ENCODE data around the gene CIP2A.

DNA sequence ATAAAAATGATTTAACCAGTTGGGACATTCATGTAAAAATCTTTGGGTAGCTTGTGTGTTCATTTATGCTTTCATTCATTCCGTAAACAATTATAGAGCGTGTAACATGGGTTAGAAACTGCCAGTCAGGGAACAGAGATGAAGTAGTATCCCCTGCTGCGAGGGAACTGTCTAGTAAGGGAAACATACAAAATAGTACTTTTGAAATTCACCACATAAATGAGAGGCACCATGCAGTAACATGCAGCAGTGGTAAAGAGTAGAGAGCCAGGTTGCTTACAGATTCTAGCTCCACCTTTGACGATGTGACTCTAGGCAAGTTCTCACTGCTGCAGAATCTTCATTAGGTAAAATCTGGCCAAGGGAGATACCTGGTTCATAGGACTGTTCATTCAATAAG is 1.2 kb upstream of the CIP2A start:
- TF ChIP-seq POLR2AphosphoS5 (IDR thresholded peaks at IDR 0.05): no peak
- TF ChIP-seq CTCF (IDR thresholded peaks at IDR 0.05): no peak
- TF ChIP-seq POLR2A (IDR thresholded peaks at IDR 0.05): no peak
